ENCODE results near the gene LMOD1. TPM values are rescaled to one million over a fixed set of nuclear protein-coding genes. Genes with fewer than 3 reads are reported as not detected.

LMOD1 gene
- total RNA-seq, 1 donor from 2014 or later, result 0.37 TPM

GRCh38 chr1:201925981-201926645, 20.2 kb downstream of the LMOD1 start:
- no peak overlapping the region for H3K27ac Mint-ChIP-seq
- no peaks in the 10 kb centered on the region for H4K20me1 ChIP-seq (ENCODE audit: low read depth)
- H3K27me3 ChIP-seq, result no peaks in the 10 kb centered on the region
- no peak overlapping the region for H3K4me3 Mint-ChIP-seq
- no peaks in the 10 kb centered on the region for H3K79me2 ChIP-seq (ENCODE audit: low read depth)
- no peak overlapping the region for H2AFZ ChIP-seq (replicated peaks)
- DNase-seq (ENCODE audit: low spot score), result no peak
- H3K36me3 Mint-ChIP-seq, result no peaks in the 10 kb centered on the region
- H3K27ac ChIP-seq, result no peak overlapping the region
- H3K27me3 Mint-ChIP-seq (ENCODE audit: insufficient read depth, low read depth), result peaks cover 2% of the 10 kb centered on the region
- no peak overlapping the region for H3K9ac ChIP-seq
- no peaks in the 10 kb centered on the region for H3F3A ChIP-seq (ENCODE audit: low read depth)
- no peak for TF ChIP-seq CTCF (IDR thresholded peaks at IDR 0.05)
- TF ChIP-seq EZH2 (IDR thresholded peaks at IDR 0.05), result no peak
- TF ChIP-seq EZH2phosphoT487 (IDR thresholded peaks at IDR 0.05), result no peak
- no peaks in the 10 kb centered on the region for H3K36me3 ChIP-seq
- H3K4me2 ChIP-seq, result no peak overlapping the region
- no peak overlapping the region for H3K4me3 ChIP-seq
- H3K4me1 ChIP-seq, result no peaks in the 10 kb centered on the region
- no peaks in the 10 kb centered on the region for H3K9me3 Mint-ChIP-seq
- H3K9me3 ChIP-seq (ENCODE audit: low read depth), result no peaks in the 10 kb centered on the region
- H3K4me1 Mint-ChIP-seq, result no peaks in the 10 kb centered on the region

- Histone ChIP-seq H4K20me1 (ENCODE audit: low read depth) (no peaks in the 10 kb centered on the region), H3K27ac (no peak overlapping the region), H3K79me2 (ENCODE audit: low read depth) (no peaks in the 10 kb centered on the region), H3K9me3 (ENCODE audit: low read depth) (no peaks in the 10 kb centered on the region), H3K27me3 (no peaks in the 10 kb centered on the region), H2AFZ (replicated peaks) (no peak overlapping the region), H3K36me3 (no peaks in the 10 kb centered on the region), H3K4me1 (no peaks in the 10 kb centered on the region), H3K4me3 (no peak overlapping the region), H3F3A (ENCODE audit: low read depth) (no peaks in the 10 kb centered on the region), H3K4me2 (no peak overlapping the region), H3K9ac (no peak overlapping the region)
- Mint-ChIP-seq H3K36me3 (no peaks in the 10 kb centered on the region), H3K9me3 (no peaks in the 10 kb centered on the region), H3K27me3 (ENCODE audit: insufficient read depth, low read depth) (peaks cover 2% of the 10 kb centered on the region), H3K4me3 (no peak overlapping the region), H3K4me1 (no peaks in the 10 kb centered on the region), H3K27ac (no peak overlapping the region)
- TF ChIP-seq EZH2phosphoT487 (IDR thresholded peaks at IDR 0.05) (no peak), EZH2 (IDR thresholded peaks at IDR 0.05) (no peak), CTCF (IDR thresholded peaks at IDR 0.05) (no peak)
- no peak for DNase-seq (ENCODE audit: low spot score)
These were observed 21.1 kb downstream of the LMOD1 start for GRCh38 chr1:201925301-201925567.

- TF ChIP-seq EZH2phosphoT487 (IDR thresholded peaks at IDR 0.05), result no peak
- no peak overlapping the region for H3K27ac Mint-ChIP-seq
- peaks cover 2% of the 10 kb centered on the region for H3K27me3 Mint-ChIP-seq (ENCODE audit: insufficient read depth, low read depth)
- Histone ChIP-seq H3K4me1 (no peaks in the 10 kb centered on the region), H3K27me3 (no peaks in the 10 kb centered on the region), H3F3A (ENCODE audit: low read depth) (no peaks in the 10 kb centered on the region), H2AFZ (replicated peaks) (no peak overlapping the region), H3K9ac (no peak overlapping the region), H3K9me3 (ENCODE audit: low read depth) (no peaks in the 10 kb centered on the region), H3K4me2 (no peak overlapping the region), H4K20me1 (ENCODE audit: low read depth) (no peaks in the 10 kb centered on the region), H3K27ac (no peak overlapping the region), H3K4me3 (no peak overlapping the region), H3K36me3 (no peaks in the 10 kb centered on the region), H3K79me2 (ENCODE audit: low read depth) (no peaks in the 10 kb centered on the region)
- no peaks in the 10 kb centered on the region for H3K9me3 Mint-ChIP-seq
- DNase-seq (ENCODE audit: low spot score), result no peak
- H3K4me1 Mint-ChIP-seq, result peaks cover 12% of the 10 kb centered on the region
- H3K36me3 Mint-ChIP-seq, result no peaks in the 10 kb centered on the region
- H3K4me3 Mint-ChIP-seq, result no peak overlapping the region
These were observed 24.3 kb downstream of the LMOD1 start for GRCh38 chr1:201921952-201922558.

- H3F3A ChIP-seq (ENCODE audit: low read depth), result no peaks in the 10 kb centered on the region
- no peaks in the 10 kb centered on the region for H3K9me3 ChIP-seq (ENCODE audit: low read depth)
- H3K4me2 ChIP-seq, result no peak overlapping the region
- H3K79me2 ChIP-seq (ENCODE audit: low read depth), result no peaks in the 10 kb centered on the region
- peak overlapping the region; percentile 11 for H3K27ac Mint-ChIP-seq
- peaks cover 20% of the 10 kb centered on the region for H3K4me1 Mint-ChIP-seq
- H3K27me3 ChIP-seq, result no peaks in the 10 kb centered on the region
- H3K27ac ChIP-seq, result no peak overlapping the region
- H3K9ac ChIP-seq, result no peak overlapping the region
- no peak overlapping the region for H3K4me3 Mint-ChIP-seq
- no peaks in the 10 kb centered on the region for H3K9me3 Mint-ChIP-seq
- no peaks in the 10 kb centered on the region for H3K36me3 ChIP-seq
- no peaks in the 10 kb centered on the region for H3K4me1 ChIP-seq
- peaks cover 10% of the 10 kb centered on the region for H3K27me3 Mint-ChIP-seq (ENCODE audit: insufficient read depth, low read depth)
- H4K20me1 ChIP-seq (ENCODE audit: low read depth), result no peaks in the 10 kb centered on the region
- no peak for DNase-seq (ENCODE audit: low spot score)
- H3K36me3 Mint-ChIP-seq, result no peaks in the 10 kb centered on the region
- TF ChIP-seq EZH2 (IDR thresholded peaks at IDR 0.05), result no peak
- TF ChIP-seq EZH2phosphoT487 (IDR thresholded peaks at IDR 0.05), result no peak
- no peak for TF ChIP-seq CTCF (IDR thresholded peaks at IDR 0.05)
- no peak overlapping the region for H2AFZ ChIP-seq (replicated peaks)
- H3K4me3 ChIP-seq, result no peak overlapping the region
These were observed 28.0 kb downstream of the LMOD1 start for GRCh38 chr1:201918343-201918742.
